GM11168 (cell line): ENCODE measurements around the gene DUSP1.

Experiments used
- in situ Hi-C: fragments of 300-500 bp; cut with MboI; formaldehyde crosslinking; loops from one replicate; pipeline ENCODE4 v1.12.0; 2022; ENCODE audit warnings: low sequenced_read_pairs; ENCODE audit not compliant: unreplicated experiment

The DUSP1 gene

GRCh38 chr5:172728481-172729241 is 42.3 kb downstream of the DUSP1 start:
- in situ Hi-C loops = no loop called here

- in situ Hi-C loops = no loop called here
Measured at GRCh38 chr5:172727551-172727950, 43.4 kb downstream of the DUSP1 start.

- in situ Hi-C loops = no loop called here
Measured at GRCh38 chr5:172726966-172727365, 44.0 kb downstream of the DUSP1 start.

GRCh38 chr5:172725785-172726184 is 45.2 kb downstream of the DUSP1 start:
- in situ Hi-C loops = no loop called here

- in situ Hi-C loops = no loop called here
Measured at GRCh38 chr5:172725273-172725672, 45.7 kb downstream of the DUSP1 start.

GRCh38 chr5:172724242-172725183 is 46.5 kb downstream of the DUSP1 start:
- in situ Hi-C loops = no loop called here

GRCh38 chr5:172723508-172723907 is 47.5 kb downstream of the DUSP1 start:
- in situ Hi-C loops = no loop called here

GRCh38 chr5:172722327-172722815 is 48.6 kb downstream of the DUSP1 start:
- in situ Hi-C loops = no loop called here

GRCh38 chr5:172721455-172722326 is 49.3 kb downstream of the DUSP1 start:
- in situ Hi-C loops = no loop called here

- in situ Hi-C loops = no loop called here
Measured at GRCh38 chr5:172720655-172721054, 50.3 kb downstream of the DUSP1 start.

GRCh38 chr5:172719211-172719610 is 51.8 kb downstream of the DUSP1 start:
- in situ Hi-C loops = loop anchor here (5.0 kb wide), 1 partner anchor 213 kb away; no protein-coding TSS in a partner anchor

- in situ Hi-C loops = loop anchor here (5.0 kb wide), 1 partner anchor 214 kb away; no protein-coding TSS in a partner anchor
Measured at GRCh38 chr5:172718527-172719114, 52.4 kb downstream of the DUSP1 start.
